A549 (cell line): Measurements from ENCODE around the gene ARAP2. TPM values are rescaled to one million over a fixed set of nuclear protein-coding genes. Genes with fewer than 3 reads are reported as not detected.

Experiments
- ATAC-seq, 2 experiments: fragments of 200-7000 bp in 1 of 2; fragments of >200 bp in 1 of 2; cut with Nextera tagmentation in 1 of 2; cut with Tn5 transposase in 1 of 2; 3 replicates each; pipeline versions ENCODE4 v1.8.0 to v1.9.1; 2018 to 2020; ENCODE audit warnings: mild to moderate bottlenecking in 1 of 2, moderate library complexity in 1 of 2
- CTCF ChIA-PET: fragments of 300-600 bp; sonication (Branson Sonifier 250); formaldehyde crosslinking; extraction: SDS; loops from one replicate; lab custom pipeline; 2021; ENCODE audit warnings: antibody characterized with exemption, inconsistent platforms; lab: Yijun Ruan, JAX
- POLR2A ChIA-PET: fragments of 350-600 bp; formaldehyde crosslinking; extraction: SDS; loops from one replicate; lab custom pipeline; 2021; ENCODE audit warnings: antibody characterized with exemption, inconsistent platforms; lab: Yijun Ruan, JAX
- DNase-seq, 2 experiments: peaks; one replicate each; pipeline versions ENCODE4 v3.0.0 to v3.0.0-alpha.2; 2011 to 2016; ENCODE audit warnings: low read depth in 1 of 2, low spot score in 1 of 2
- FAIRE-seq: peaks from 2 replicates; lab custom pipeline; 2011; peaks lifted over from hg19 to GRCh38; lab: Jason Lieb, UNC
- H3K27ac ChIP-seq, 2 experiments: fragments of >200 bp; sonication (Bioruptor Twin); formaldehyde crosslinking; 3 replicates each; pipeline ENCODE4 v1.5.1; 2016 to 2017
- H3K4me1 ChIP-seq: fragments of >200 bp; sonication (Bioruptor Twin); formaldehyde crosslinking; 3 replicates; pipeline ENCODE4 v1.6.1; 2016
- H3K4me2 ChIP-seq: fragments of >200 bp; sonication (Bioruptor Twin); formaldehyde crosslinking; 3 replicates; pipeline ENCODE4 v1.6.1; 2016
- H3K4me3 ChIP-seq: fragments of >200 bp; sonication (Bioruptor Twin); formaldehyde crosslinking; 3 replicates; pipeline ENCODE4 v1.5.1; 2016
- H3K9me3 ChIP-seq: fragments of >200 bp; sonication (Bioruptor Twin); formaldehyde crosslinking; 3 replicates; pipeline ENCODE4 v1.6.1; 2016
- BCL3 ChIP-seq: fragments of >200 bp; sonication (Bioruptor Twin); formaldehyde crosslinking; IDR thresholded peaks from 3 replicates; pipeline ENCODE4 v1.6.1; 2016
- CHD2 ChIP-seq: fragments of 150-350 bp; IDR thresholded peaks from 2 replicates; pipeline ENCODE4 v1.6.1; 2014; ENCODE audit warnings: low read length; ENCODE audit not compliant: partially characterized antibody
- EHF ChIP-seq: fragments of 250-450 bp; sonication (Bioruptor Pico); IDR thresholded peaks from 2 replicates; pipeline ENCODE4 v1.5.0; 2020; ENCODE audit warnings: mild to moderate bottlenecking
- ESRRA ChIP-seq: fragments of 150-350 bp; IDR thresholded peaks from 2 replicates; pipeline ENCODE4 v1.6.1; 2014; ENCODE audit warnings: mild to moderate bottlenecking, low read length, borderline replicate concordance
- FOSL2 ChIP-seq, 2 experiments: fragments of 450-650 bp in 1 of 2; fragments of >200 bp in 1 of 2; sonication (Bioruptor Twin) in 1 of 2; formaldehyde crosslinking; IDR thresholded peaks; 2 replicates each; pipeline versions ENCODE4 v1.5.0 to v1.6.1; 2016 to 2020; ENCODE audit warnings: mild to moderate bottlenecking in 1 of 2, moderate library complexity in 1 of 2
- HDAC2 ChIP-seq: fragments of 200-600 bp; sonication (generic); IDR thresholded peaks from 2 replicates; pipeline ENCODE4 v1.6.1; 2016
- HEYL ChIP-seq: fragments of 250-450 bp; sonication (Bioruptor Pico); IDR thresholded peaks from 2 replicates; pipeline ENCODE4 v1.8.0; 2021; ENCODE audit warnings: mild to moderate bottlenecking, moderate library complexity
- HOXA7 ChIP-seq: fragments of 250-450 bp; sonication (Bioruptor Pico); IDR thresholded peaks from 2 replicates; pipeline ENCODE4 v1.5.0; 2020; ENCODE audit warnings: mild to moderate bottlenecking, moderate library complexity
- HOXB13 ChIP-seq: fragments of 250-450 bp; sonication (Bioruptor Pico); IDR thresholded peaks from 2 replicates; pipeline ENCODE4 v1.5.0; 2020; ENCODE audit warnings: low read depth, mild to moderate bottlenecking, moderate library complexity
- HOXB5 ChIP-seq: fragments of 250-450 bp; sonication (Bioruptor Pico); IDR thresholded peaks from 2 replicates; pipeline ENCODE4 v1.5.0; 2020; ENCODE audit warnings: mild to moderate bottlenecking, moderate library complexity
- JUN ChIP-seq, 2 experiments: fragments of >200 bp; sonication (Bioruptor Twin); formaldehyde crosslinking; IDR thresholded peaks; 2 replicates in 1 of 2; 3 replicates in 1 of 2; pipeline ENCODE4 v1.6.1; 2016 to 2017
- KDM5A ChIP-seq: fragments of 200-600 bp; sonication (generic); IDR thresholded peaks from 2 replicates; pipeline ENCODE4 v1.6.1; 2016; ENCODE audit warnings: antibody characterized with exemption, mild to moderate bottlenecking
- MAFK ChIP-seq: fragments of 450-650 bp; IDR thresholded peaks from 2 replicates; pipeline ENCODE4 v1.6.1; 2014; ENCODE audit not compliant: partially characterized antibody
- MAZ ChIP-seq: fragments of 150-350 bp; IDR thresholded peaks from 2 replicates; pipeline ENCODE4 v1.6.1; 2014; ENCODE audit warnings: antibody characterized with exemption, low read depth, low read length, borderline replicate concordance
- NPAS2 ChIP-seq: fragments of 250-450 bp; sonication (Bioruptor Pico); IDR thresholded peaks from 2 replicates; pipeline ENCODE4 v1.8.0; 2022; ENCODE audit warnings: mild to moderate bottlenecking, moderate library complexity, borderline replicate concordance
- NR3C1 ChIP-seq: fragments of >200 bp; sonication (Bioruptor Twin); formaldehyde crosslinking; IDR thresholded peaks from 3 replicates; pipeline ENCODE4 v1.6.1; 2017
- PHF8 ChIP-seq: fragments of 200-600 bp; sonication (generic); IDR thresholded peaks from 2 replicates; pipeline ENCODE4 v1.6.1; 2016; ENCODE audit warnings: low read depth, mild to moderate bottlenecking, antibody characterized with exemption, moderate library complexity, borderline replicate concordance
- RFX5 ChIP-seq: fragments of 450-650 bp; IDR thresholded peaks from 2 replicates; pipeline ENCODE4 v1.7.1; 2014; ENCODE audit warnings: antibody characterized with exemption, mild to moderate bottlenecking, moderate library complexity
- TFCP2L1 ChIP-seq: fragments of 250-450 bp; sonication (Bioruptor Pico); IDR thresholded peaks from 2 replicates; pipeline ENCODE4 v1.5.0; 2021; ENCODE audit warnings: mild to moderate bottlenecking
- WGBS: methylation state at CpG from one replicate; pipeline ENCODE4 v1.1.6; 2017; ENCODE audit errors: missing lambda C conversion rate; 5-methylcytosine and 5-hydroxymethylcytosine counted together
- polyA plus RNA-seq, 4 experiments: library from polyadenylated mRNA; depleted of rRNA in 3 of 4; stranded (reverse); fragments of >200 nt; fragmentation: RNase III in 1 of 4; extraction: RNeasy Plus Mini Kit Qiagen cat#74134 plus additional on column Dnase treatment in 1 of 4; gene quantifications; 2 replicates in 3 of 4; 3 replicates in 1 of 4; pipeline ENCODE4 v1.2.3, GENCODE V29; 2011 to 2017
- TF ChIP-seq, protein P1 (sequence below): fragments of >200 bp; sonication (Bioruptor Twin); formaldehyde crosslinking; IDR thresholded peaks from 2 replicates; pipeline ENCODE4 v1.6.1; 2016

The ARAP2 gene
- polyA plus RNA-seq, 2 of the 4 experiments (the other 2 are of a cell fraction) = 0.34 to 0.75 TPM

DNA sequence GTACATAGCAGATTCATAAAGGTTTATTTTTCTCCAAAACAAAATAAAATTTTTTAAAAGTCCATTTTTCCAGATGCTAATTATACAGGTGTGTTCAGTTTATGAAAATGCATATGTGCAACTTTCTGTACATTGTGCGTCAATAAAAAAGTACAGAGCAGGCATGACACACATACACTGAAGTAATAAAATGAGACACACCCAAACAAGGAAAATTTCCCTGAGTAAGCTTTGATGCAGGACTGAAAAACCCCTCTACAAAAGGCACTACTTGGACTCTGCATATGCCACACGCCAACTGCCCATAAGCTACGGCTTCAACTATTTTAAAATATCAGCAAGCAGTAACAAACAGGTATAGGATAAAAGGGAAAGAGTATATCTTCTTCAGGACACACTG lies 13.8 kb downstream of the ARAP2 start (continued):
- TF ChIP-seq BCL3 = no peak

DNA sequence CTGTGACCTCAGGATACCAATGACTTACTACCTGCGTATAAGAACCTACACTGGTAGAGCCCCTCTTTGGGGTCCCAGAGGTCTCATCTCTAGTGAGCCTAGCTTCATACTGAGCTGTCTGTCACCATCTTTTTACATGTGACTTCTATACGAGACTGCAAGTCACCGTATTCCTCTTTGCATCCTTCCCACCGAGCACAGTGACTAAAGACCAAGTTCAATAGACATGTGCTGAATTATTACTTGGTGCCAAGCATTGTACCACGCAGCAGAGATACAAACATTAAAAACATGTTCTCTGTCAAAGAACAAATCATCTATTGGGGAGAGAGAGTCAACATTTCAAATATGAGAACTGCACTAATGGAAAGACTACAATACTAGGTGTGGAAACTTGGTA lies 16.4 kb downstream of the ARAP2 start:
- ChIA-PET POLR2A (no interaction called here), CTCF (no interaction called here)
- no peak for TF ChIP-seq RFX5
- TF ChIP-seq EHF (CRISPR knock-in tag) = no peak
- no peak for TF ChIP-seq MAZ
- no peak for TF ChIP-seq PHF8
- no peak for TF ChIP-seq FOSL2 (IDR thresholded peaks at IDR 0.05)
- no peak for TF ChIP-seq FOSL2 (CRISPR knock-in tag; IDR thresholded peaks at IDR 0.05)
- TF ChIP-seq CHD2 = no peak
- no peak for TF ChIP-seq JUN (IDR thresholded peaks at IDR 0.05)
- TF ChIP-seq ESRRA = no peak
- TF ChIP-seq, protein P1, sequence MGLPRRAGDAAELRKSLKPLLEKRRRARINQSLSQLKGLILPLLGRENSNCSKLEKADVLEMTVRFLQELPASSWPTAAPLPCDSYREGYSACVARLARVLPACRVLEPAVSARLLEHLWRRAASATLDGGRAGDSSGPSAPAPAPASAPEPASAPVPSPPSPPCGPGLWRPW = no peak
- TF ChIP-seq KDM5A = no peak
- no peak for TF ChIP-seq HEYL (CRISPR knock-in tag)
- no peak for TF ChIP-seq MAFK
- TF ChIP-seq TFCP2L1 (CRISPR knock-in tag) = no peak
- Histone ChIP-seq H3K4me1 (no peaks in the 10 kb centered on the region), H3K9me3 (no peaks in the 10 kb centered on the region), H3K4me2 (no peak overlapping the region), H3K27ac (no peak overlapping the region), H3K4me3 (no peak overlapping the region)
- WGBS = 27% methylated on average over 5 of the region's 5 CpGs
- no peak for ATAC-seq
- no peak for DNase-seq
- FAIRE-seq = no peak

- Histone ChIP-seq H3K4me2 (no peak overlapping the region), H3K27ac (no peak overlapping the region), H3K4me1 (no peaks in the 10 kb centered on the region), H3K9me3 (no peaks in the 10 kb centered on the region), H3K4me3 (no peak overlapping the region)
- DNase-seq (no peak), ATAC-seq (no peak), FAIRE-seq (no peak)
- ChIA-PET POLR2A (no interaction called here), CTCF (no interaction called here)
- TF ChIP-seq HDAC2 = no peak
- no peak for TF ChIP-seq RFX5
- TF ChIP-seq NR3C1 = no peak
- TF ChIP-seq HOXB13 (CRISPR knock-in tag) = no peak
- no peak for TF ChIP-seq JUN (IDR thresholded peaks at IDR 0.05)
- no peak for TF ChIP-seq HOXA7 (CRISPR knock-in tag)
- TF ChIP-seq NPAS2 (CRISPR knock-in tag) = no peak
- TF ChIP-seq HOXB5 = no peak
- 34% methylated on average over 2 of the region's 2 CpGs for WGBS
Observed at GRCh38 chr4:36226430-36227227, 17.7 kb downstream of the ARAP2 start.
